Hepatocyte (in vitro differentiated cells): ENCODE data around the gene KDM4C.
"Not testable (repeated sequence)": the region's sequence is repeated elsewhere in the genome, so short reads cannot be mapped to it uniquely, and the experiment has no call there.

ENCODE experiments used
- CTCF ChIP-seq: fragments of 200-600 bp; sonication (generic); IDR thresholded peaks from 2 replicates; pipeline ENCODE4 v1.5.1; 2016; ENCODE audit warnings: antibody characterized with exemption, mild to moderate bottlenecking; ENCODE audit not compliant: poor library complexity
- EZH2 ChIP-seq: fragments of 200-600 bp; sonication (generic); IDR thresholded peaks from 2 replicates; pipeline ENCODE4 v1.6.1; 2016; ENCODE audit warnings: antibody characterized with exemption, mild to moderate bottlenecking, borderline replicate concordance

- TF ChIP-seq CTCF, EZH2: not testable (repeated sequence)
These were observed 8.9 kb upstream of the KDM4C start for GRCh38 chr9:6748861-6749260.
